A549 (cell line): ENCODE data around the gene LBHD2. TPM values are rescaled to one million over a fixed set of nuclear protein-coding genes. Genes with fewer than 3 reads are reported as not detected.
A peak's percentile ranks its signal among the peaks of the same experiment; 100 is the strongest.

ENCODE experiments used
- ATAC-seq, 2 experiments: fragments of 200-7000 bp in 1 of 2; fragments of >200 bp in 1 of 2; cut with Nextera tagmentation in 1 of 2; cut with Tn5 transposase in 1 of 2; 3 replicates each; pipeline versions ENCODE4 v1.8.0 to v1.9.1; 2018 to 2020; ENCODE audit warnings: mild to moderate bottlenecking in 1 of 2, moderate library complexity in 1 of 2
- CTCF ChIA-PET: fragments of 300-600 bp; sonication (Branson Sonifier 250); formaldehyde crosslinking; extraction: SDS; loops from one replicate; lab custom pipeline; 2021; ENCODE audit warnings: antibody characterized with exemption, inconsistent platforms; lab: Yijun Ruan, JAX
- POLR2A ChIA-PET: fragments of 350-600 bp; formaldehyde crosslinking; extraction: SDS; loops from one replicate; lab custom pipeline; 2021; ENCODE audit warnings: antibody characterized with exemption, inconsistent platforms; lab: Yijun Ruan, JAX
- DNase-seq, 2 experiments: peaks; one replicate each; pipeline versions ENCODE4 v3.0.0 to v3.0.0-alpha.2; 2011 to 2016; ENCODE audit warnings: low read depth in 1 of 2, low spot score in 1 of 2
- FAIRE-seq: peaks from 2 replicates; lab custom pipeline; 2011; peaks lifted over from hg19 to GRCh38; lab: Jason Lieb, UNC
- H3K27ac ChIP-seq, 2 experiments: fragments of >200 bp; sonication (Bioruptor Twin); formaldehyde crosslinking; 3 replicates each; pipeline ENCODE4 v1.5.1; 2016 to 2017
- H3K4me1 ChIP-seq: fragments of >200 bp; sonication (Bioruptor Twin); formaldehyde crosslinking; 3 replicates; pipeline ENCODE4 v1.6.1; 2016
- H3K4me2 ChIP-seq: fragments of >200 bp; sonication (Bioruptor Twin); formaldehyde crosslinking; 3 replicates; pipeline ENCODE4 v1.6.1; 2016
- H3K4me3 ChIP-seq: fragments of >200 bp; sonication (Bioruptor Twin); formaldehyde crosslinking; 3 replicates; pipeline ENCODE4 v1.5.1; 2016
- H3K9me3 ChIP-seq: fragments of >200 bp; sonication (Bioruptor Twin); formaldehyde crosslinking; 3 replicates; pipeline ENCODE4 v1.6.1; 2016
- BCL3 ChIP-seq: fragments of >200 bp; sonication (Bioruptor Twin); formaldehyde crosslinking; IDR thresholded peaks from 3 replicates; pipeline ENCODE4 v1.6.1; 2016
- EHF ChIP-seq: fragments of 250-450 bp; sonication (Bioruptor Pico); IDR thresholded peaks from 2 replicates; pipeline ENCODE4 v1.5.0; 2020; ENCODE audit warnings: mild to moderate bottlenecking
- EP300 ChIP-seq, 2 experiments: fragments of >200 bp; sonication (Bioruptor Twin); formaldehyde crosslinking; IDR thresholded peaks; 2 replicates in 1 of 2; 3 replicates in 1 of 2; pipeline ENCODE4 v1.6.1; 2016 to 2017
- FOSB ChIP-seq: fragments of 250-450 bp; sonication (Bioruptor Pico); IDR thresholded peaks from 2 replicates; pipeline ENCODE4 v1.5.0; 2020; ENCODE audit warnings: mild to moderate bottlenecking, moderate library complexity
- FOSL2 ChIP-seq, 2 experiments: fragments of 450-650 bp in 1 of 2; fragments of >200 bp in 1 of 2; sonication (Bioruptor Twin) in 1 of 2; formaldehyde crosslinking; IDR thresholded peaks; 2 replicates each; pipeline versions ENCODE4 v1.5.0 to v1.6.1; 2016 to 2020; ENCODE audit warnings: mild to moderate bottlenecking in 1 of 2, moderate library complexity in 1 of 2
- FOXS1 ChIP-seq: fragments of 250-450 bp; sonication (Bioruptor Pico); IDR thresholded peaks from 2 replicates; pipeline ENCODE4 v1.5.0; 2020; ENCODE audit warnings: mild to moderate bottlenecking, moderate library complexity
- GATA3 ChIP-seq: IDR thresholded peaks from 2 replicates; pipeline ENCODE4 v1.6.1; 2012; ENCODE audit warnings: borderline replicate concordance
- HMGXB4 ChIP-seq: fragments of 250-450 bp; sonication (Bioruptor Pico); IDR thresholded peaks from 2 replicates; pipeline ENCODE4 v1.5.0; 2021; ENCODE audit warnings: mild to moderate bottlenecking, moderate library complexity, borderline replicate concordance
- HOXA7 ChIP-seq: fragments of 250-450 bp; sonication (Bioruptor Pico); IDR thresholded peaks from 2 replicates; pipeline ENCODE4 v1.5.0; 2020; ENCODE audit warnings: mild to moderate bottlenecking, moderate library complexity
- KDM5A ChIP-seq: fragments of 200-600 bp; sonication (generic); IDR thresholded peaks from 2 replicates; pipeline ENCODE4 v1.6.1; 2016; ENCODE audit warnings: antibody characterized with exemption, mild to moderate bottlenecking
- NR3C1 ChIP-seq: fragments of >200 bp; sonication (Bioruptor Twin); formaldehyde crosslinking; IDR thresholded peaks from 3 replicates; pipeline ENCODE4 v1.6.1; 2017
- POLR2AphosphoS2 ChIP-seq: conservative IDR thresholded peaks from 2 replicates; pipeline ENCODE4 v1.6.1; 2012; ENCODE audit warnings: low read length, improper control_type of control experiment, inconsistent platforms
- RFX5 ChIP-seq: fragments of 450-650 bp; IDR thresholded peaks from 2 replicates; pipeline ENCODE4 v1.7.1; 2014; ENCODE audit warnings: antibody characterized with exemption, mild to moderate bottlenecking, moderate library complexity
- RNF2 ChIP-seq: fragments of 200-600 bp; sonication (generic); IDR thresholded peaks from 2 replicates; pipeline ENCODE4 v1.6.1; 2016; ENCODE audit warnings: low read depth, mild to moderate bottlenecking, antibody characterized with exemption, moderate library complexity, borderline replicate concordance
- SREBF2 ChIP-seq: fragments of 450-650 bp; IDR thresholded peaks from 2 replicates; pipeline ENCODE4 v1.6.1; 2014; ENCODE audit warnings: mild to moderate bottlenecking, moderate library complexity
- ZSCAN20 ChIP-seq: fragments of 250-450 bp; sonication (Bioruptor Pico); IDR thresholded peaks from 2 replicates; pipeline ENCODE4 v1.8.0; 2022; ENCODE audit warnings: mild to moderate bottlenecking, moderate library complexity
- WGBS: methylation state at CpG from one replicate; pipeline ENCODE4 v1.1.6; 2017; ENCODE audit errors: missing lambda C conversion rate; 5-methylcytosine and 5-hydroxymethylcytosine counted together
- polyA minus RNA-seq: library from RNA; depleted of rRNA, polyadenylated mRNA; stranded (reverse); fragments of >200 nt; gene quantifications from 2 replicates; pipeline ENCODE4 v1.2.3, GENCODE V29; 2011; rRNA and poly(A)+ RNA removed
- polyA plus RNA-seq, 4 experiments: library from polyadenylated mRNA; depleted of rRNA in 3 of 4; stranded (reverse); fragments of >200 nt; fragmentation: RNase III in 1 of 4; extraction: RNeasy Plus Mini Kit Qiagen cat#74134 plus additional on column Dnase treatment in 1 of 4; gene quantifications; 2 replicates in 3 of 4; 3 replicates in 1 of 4; pipeline ENCODE4 v1.2.3, GENCODE V29; 2011 to 2017
- TF ChIP-seq, protein P1 (sequence below): fragments of 200-600 bp; sonication (generic); IDR thresholded peaks from 2 replicates; pipeline ENCODE4 v1.6.1; 2016; ENCODE audit warnings: antibody characterized with exemption, mild to moderate bottlenecking, moderate library complexity

Gene LBHD2
- not detected in 2 replicates for polyA plus RNA-seq (2011; rRNA removed)
- polyA plus RNA-seq (2012; cell fraction: cytosol; rRNA removed) = 0.06 and 0.08 TPM in 2 replicates
- polyA plus RNA-seq (2012; cell fraction: nucleus; rRNA removed) = not detected in 2 replicates
- not detected in 3 replicates for polyA plus RNA-seq (2017; fragmentation: RNase III; extraction: RNeasy Plus Mini Kit Qiagen cat#74134 plus additional on column Dnase treatment)
- polyA minus RNA-seq = not detected in 2 replicates

DNA sequence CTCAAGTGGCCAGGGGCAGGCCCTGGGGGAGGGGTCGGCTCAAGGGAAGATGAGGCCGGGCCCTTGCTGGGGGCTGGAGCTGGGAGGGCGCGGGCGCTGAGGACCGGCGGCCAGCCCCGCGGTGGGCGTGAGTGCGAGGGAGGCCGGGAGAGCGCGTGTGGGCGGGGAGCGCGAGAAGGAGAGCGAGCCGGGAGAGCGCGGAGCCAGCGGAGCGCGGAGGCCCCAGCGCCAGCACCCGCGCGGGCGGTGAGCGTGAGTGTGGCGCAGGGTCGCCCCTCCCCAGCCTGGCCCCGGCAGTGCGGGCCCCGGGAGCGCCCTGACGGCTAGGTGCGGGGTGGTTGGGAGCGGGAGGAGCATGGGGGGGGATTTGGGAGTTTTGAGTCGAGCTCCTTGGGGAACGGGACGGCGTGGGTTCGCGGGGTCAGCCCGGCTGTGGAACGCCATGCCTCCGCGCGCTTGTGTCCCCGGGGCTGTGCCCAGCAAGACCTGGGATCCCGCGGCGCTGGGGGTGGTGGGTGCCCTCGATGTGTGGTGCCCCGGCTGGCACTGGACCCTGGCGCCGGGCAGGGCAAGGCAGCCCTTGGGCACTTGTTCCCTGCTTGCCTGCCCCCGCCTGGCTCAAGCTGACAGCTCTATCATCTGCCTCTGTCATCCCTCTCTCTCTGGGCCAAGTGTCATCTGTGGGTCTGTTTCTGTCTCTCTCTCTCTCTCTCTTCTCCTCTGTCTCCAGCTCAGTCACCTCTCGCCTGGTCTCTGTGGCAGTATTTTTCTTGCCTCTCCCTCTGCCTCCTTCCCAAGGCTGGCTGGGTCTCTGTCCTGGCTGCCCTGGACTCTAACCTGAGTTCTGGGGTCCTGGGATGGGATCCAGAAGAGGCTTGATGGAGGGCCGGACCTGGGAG, at the start of gene LBHD2:
Gene LBHD2, plus strand, starts transcription at position 190 of the 899 bp plus-strand sequence. CDS start 1,803 bp downstream, outside the sequence.
- ChIA-PET CTCF (interaction anchor here (0.7 to 3.7 kb wide), 8 partner anchors 8 to 389 kb away, joined by 3 to 22 read pairs (median 3); no protein-coding TSS in a partner anchor), POLR2A (no interaction called here)
- TF ChIP-seq BCL3 = no peak
- no peak for TF ChIP-seq FOSB (CRISPR knock-in tag)
- TF ChIP-seq HOXA7 (CRISPR knock-in tag) = no peak
- TF ChIP-seq FOSL2 (IDR thresholded peaks at IDR 0.05) = no peak
- TF ChIP-seq FOSL2 (CRISPR knock-in tag; IDR thresholded peaks at IDR 0.05) = no peak
- TF ChIP-seq FOXS1 (CRISPR knock-in tag) = no peak
- TF ChIP-seq POLR2AphosphoS2 = no peak
- TF ChIP-seq RNF2 = no peak
- TF ChIP-seq HMGXB4 (CRISPR knock-in tag) = no peak
- TF ChIP-seq, all 56 proteins: peak for 0
- peak within 1 kb of the TSS in 1 of 2 experiments; percentile 21; a peak in 2 of 6 replicates for H3K27ac ChIP-seq
- H3K4me3 ChIP-seq = no peak within 1 kb of the TSS
- peak in 1 of 2 experiments; percentile 17; a peak in 3 of 6 replicates for ATAC-seq
- H3K4me1 ChIP-seq = no peaks in the 10 kb centered on the region
- no peak for DNase-seq
- no peaks in the 10 kb centered on the region for H3K9me3 ChIP-seq
- no peak for FAIRE-seq
- H3K4me2 ChIP-seq = no peak within 1 kb of the TSS
- 82% methylated on average over 57 of the region's 61 CpGs for WGBS

DNA sequence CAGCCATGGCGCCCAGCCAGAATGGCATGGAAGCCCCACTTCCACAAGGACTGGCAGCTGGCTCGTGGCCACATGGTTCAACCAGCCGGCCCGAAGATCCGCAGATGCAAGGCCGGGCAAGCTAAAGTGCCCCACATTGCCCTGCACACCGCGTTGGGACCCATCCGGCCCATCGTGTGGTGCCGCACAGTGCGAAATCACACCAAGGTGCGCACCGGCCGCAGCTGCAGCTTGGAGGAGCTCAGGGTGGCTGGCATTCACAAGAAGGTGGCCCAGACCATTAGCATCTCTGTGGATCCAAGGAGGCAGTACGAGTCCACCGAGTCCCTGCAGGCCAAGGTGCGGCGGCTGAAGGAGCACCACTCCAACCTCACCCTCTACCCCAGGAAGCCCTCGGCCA, 42.5 kb upstream of the LBHD2 start:
- no peak for DNase-seq
- 98% methylated on average over 18 of the region's 20 CpGs for WGBS
- H3K4me1 ChIP-seq = no peaks in the 10 kb centered on the region
- H3K4me2 ChIP-seq = no peak overlapping the region
- TF ChIP-seq KDM5A (no peak), ZSCAN20 (CRISPR knock-in tag) (no peak), GATA3 (no peak), FOXS1 (CRISPR knock-in tag) (no peak), BCL3 (no peak), NR3C1 (no peak), RFX5 (no peak), EP300 (IDR thresholded peaks at IDR 0.05) (no peak), SREBF2 (no peak), EHF (CRISPR knock-in tag) (no peak)
- TF ChIP-seq, protein P1, sequence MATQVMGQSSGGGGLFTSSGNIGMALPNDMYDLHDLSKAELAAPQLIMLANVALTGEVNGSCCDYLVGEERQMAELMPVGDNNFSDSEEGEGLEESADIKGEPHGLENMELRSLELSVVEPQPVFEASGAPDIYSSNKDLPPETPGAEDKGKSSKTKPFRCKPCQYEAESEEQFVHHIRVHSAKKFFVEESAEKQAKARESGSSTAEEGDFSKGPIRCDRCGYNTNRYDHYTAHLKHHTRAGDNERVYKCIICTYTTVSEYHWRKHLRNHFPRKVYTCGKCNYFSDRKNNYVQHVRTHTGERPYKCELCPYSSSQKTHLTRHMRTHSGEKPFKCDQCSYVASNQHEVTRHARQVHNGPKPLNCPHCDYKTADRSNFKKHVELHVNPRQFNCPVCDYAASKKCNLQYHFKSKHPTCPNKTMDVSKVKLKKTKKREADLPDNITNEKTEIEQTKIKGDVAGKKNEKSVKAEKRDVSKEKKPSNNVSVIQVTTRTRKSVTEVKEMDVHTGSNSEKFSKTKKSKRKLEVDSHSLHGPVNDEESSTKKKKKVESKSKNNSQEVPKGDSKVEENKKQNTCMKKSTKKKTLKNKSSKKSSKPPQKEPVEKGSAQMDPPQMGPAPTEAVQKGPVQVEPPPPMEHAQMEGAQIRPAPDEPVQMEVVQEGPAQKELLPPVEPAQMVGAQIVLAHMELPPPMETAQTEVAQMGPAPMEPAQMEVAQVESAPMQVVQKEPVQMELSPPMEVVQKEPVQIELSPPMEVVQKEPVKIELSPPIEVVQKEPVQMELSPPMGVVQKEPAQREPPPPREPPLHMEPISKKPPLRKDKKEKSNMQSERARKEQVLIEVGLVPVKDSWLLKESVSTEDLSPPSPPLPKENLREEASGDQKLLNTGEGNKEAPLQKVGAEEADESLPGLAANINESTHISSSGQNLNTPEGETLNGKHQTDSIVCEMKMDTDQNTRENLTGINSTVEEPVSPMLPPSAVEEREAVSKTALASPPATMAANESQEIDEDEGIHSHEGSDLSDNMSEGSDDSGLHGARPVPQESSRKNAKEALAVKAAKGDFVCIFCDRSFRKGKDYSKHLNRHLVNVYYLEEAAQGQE = no peak
- H3K9me3 ChIP-seq = peaks cover 4% of the 10 kb centered on the region; the same call in 2 of the 3 replicates
- ChIA-PET CTCF (interaction anchor here (0.7 kb wide), 1 partner anchor 431 kb away, joined by 3 read pairs; no protein-coding TSS in a partner anchor), POLR2A (no interaction called here)
- FAIRE-seq = no peak
- no peak overlapping the region for H3K27ac ChIP-seq
- no peak for ATAC-seq
- H3K4me3 ChIP-seq = no peak overlapping the region
